Measurements from ENCODE around the gene MAZ. TPM values are rescaled to one million over a fixed set of nuclear protein-coding genes. Genes with fewer than 3 reads are reported as not detected.
A peak's percentile ranks its signal among the peaks of the same experiment; 100 is the strongest.

Gene MAZ
- total RNA-seq, 1 donor from 2014 or later = 146 TPM

GRCh38 chr16:29820730-29821642 is 14.7 kb downstream of the MAZ start:
- Histone ChIP-seq H3K27ac (peak overlapping the region; percentile 90 to 92), H3K27me3 (no peaks in the 10 kb centered on the region), H3K9me3 (no peaks in the 10 kb centered on the region), H3K4me1 (peaks cover 28 to 50% of the 10 kb centered on the region in 2 donors), H3K4me3 (peak overlapping the region; percentile 54 to 76), H3K36me3 (peaks cover 0 to 18% of the 10 kb centered on the region in 2 donors)
- DNase-seq (ENCODE audit: low spot score in 2 of 2) = no peak
- TF ChIP-seq CTCF (IDR thresholded peaks at IDR 0.05) = no peak
- intact Hi-C loops (cut with DNase I) = loop anchor here (1.0 to 5.0 kb wide), 3 partner anchors 42 to 246 kb away; partner anchors contain the start of genes ALDOA, CDIPT, HIRIP3 and INO80E

GRCh38 chr16:29821643-29822115 is 15.3 kb downstream of the MAZ start:
- Histone ChIP-seq H3K27ac (peak overlapping the region; percentile 90 to 92), H3K27me3 (no peaks in the 10 kb centered on the region), H3K36me3 (peaks cover 0 to 18% of the 10 kb centered on the region in 2 donors), H3K9me3 (no peaks in the 10 kb centered on the region), H3K4me1 (peaks cover 28 to 54% of the 10 kb centered on the region in 2 donors), H3K4me3 (peak overlapping the region; percentile 54 to 76)
- no peak for DNase-seq (ENCODE audit: low spot score in 2 of 2)
- intact Hi-C loops (cut with DNase I) = loop anchor here (5.0 kb wide), 2 partner anchors 176 to 246 kb away; partner anchors contain the start of genes ALDOA, HIRIP3 and INO80E
- no peak for TF ChIP-seq CTCF (IDR thresholded peaks at IDR 0.05)

- no peak for DNase-seq (ENCODE audit: low spot score in 2 of 2)
- no peaks in the 10 kb centered on the region for H3K27me3 ChIP-seq
- peak overlapping the region; percentile 38 to 41 for H3K4me3 ChIP-seq
- no peak for TF ChIP-seq CTCF (IDR thresholded peaks at IDR 0.05)
- H3K4me1 ChIP-seq = peaks cover 28 to 41% of the 10 kb centered on the region in 2 donors
- H3K36me3 ChIP-seq = no peaks in the 10 kb centered on the region
- H3K9me3 ChIP-seq = no peaks in the 10 kb centered on the region
- H3K27ac ChIP-seq = peak overlapping the region; percentile 69 to 88
- intact Hi-C loops (cut with DNase I) = loop anchor here (2.0 to 5.0 kb wide), 3 partner anchors 24 to 243 kb away; partner anchors contain the start of genes ALDOA, HIRIP3 and INO80E
Measured at GRCh38 chr16:29824589-29825144, 18.3 kb downstream of the MAZ start.

- H3K4me3 ChIP-seq = peak overlapping the region; percentile 38 to 41
- intact Hi-C loops (cut with DNase I) = loop anchor here (2.0 kb wide), 1 partner anchor 23 kb away; no protein-coding TSS in a partner anchor
- no peaks in the 10 kb centered on the region for H3K9me3 ChIP-seq
- peak overlapping the region; percentile 69 to 88 for H3K27ac ChIP-seq
- DNase-seq (ENCODE audit: low spot score in 2 of 2) = no peak
- peaks cover under 1 to 1% of the 10 kb centered on the region in 2 donors for H3K36me3 ChIP-seq
- peaks cover 28 to 41% of the 10 kb centered on the region in 2 donors for H3K4me1 ChIP-seq
- no peak for TF ChIP-seq CTCF (IDR thresholded peaks at IDR 0.05)
- no peaks in the 10 kb centered on the region for H3K27me3 ChIP-seq
Measured at GRCh38 chr16:29825145-29826044, 19.1 kb downstream of the MAZ start.

- no peaks in the 10 kb centered on the region for H3K9me3 ChIP-seq
- intact Hi-C loops (cut with DNase I) = no loop called here
- no peak overlapping the region for H3K4me3 ChIP-seq
- peaks cover 10% of the 10 kb centered on the region in 2 donors for H3K36me3 ChIP-seq
- no peak for DNase-seq (ENCODE audit: low spot score in 2 of 2)
- no peak for TF ChIP-seq CTCF (IDR thresholded peaks at IDR 0.05)
- no peaks in the 10 kb centered on the region for H3K27me3 ChIP-seq
- peak overlapping the region; percentile 69 to 88 for H3K27ac ChIP-seq
- H3K4me1 ChIP-seq = peaks cover 28 to 41% of the 10 kb centered on the region in 2 donors
Measured at GRCh38 chr16:29826342-29826695, 20.0 kb downstream of the MAZ start.

All from ascending aorta (tissue), 2 donors.